Measurements from ENCODE around the gene GP1BB.

- TF ChIP-seq CTCF (IDR thresholded peaks at IDR 0.05) (no peak), POLR2A (IDR thresholded peaks at IDR 0.05) (no peak)
These were observed 42.8 kb downstream of the GP1BB start for GRCh38 chr22:19766240-19766510.
